Measurements from ENCODE around the gene RPS16. TPM values are rescaled to one million over a fixed set of nuclear protein-coding genes. Genes with fewer than 3 reads are reported as not detected.

Gene RPS16
- total RNA-seq, 6 experiments from 2014 or later, result 1,647 to 2,008 (median 1,885) TPM

DNA sequence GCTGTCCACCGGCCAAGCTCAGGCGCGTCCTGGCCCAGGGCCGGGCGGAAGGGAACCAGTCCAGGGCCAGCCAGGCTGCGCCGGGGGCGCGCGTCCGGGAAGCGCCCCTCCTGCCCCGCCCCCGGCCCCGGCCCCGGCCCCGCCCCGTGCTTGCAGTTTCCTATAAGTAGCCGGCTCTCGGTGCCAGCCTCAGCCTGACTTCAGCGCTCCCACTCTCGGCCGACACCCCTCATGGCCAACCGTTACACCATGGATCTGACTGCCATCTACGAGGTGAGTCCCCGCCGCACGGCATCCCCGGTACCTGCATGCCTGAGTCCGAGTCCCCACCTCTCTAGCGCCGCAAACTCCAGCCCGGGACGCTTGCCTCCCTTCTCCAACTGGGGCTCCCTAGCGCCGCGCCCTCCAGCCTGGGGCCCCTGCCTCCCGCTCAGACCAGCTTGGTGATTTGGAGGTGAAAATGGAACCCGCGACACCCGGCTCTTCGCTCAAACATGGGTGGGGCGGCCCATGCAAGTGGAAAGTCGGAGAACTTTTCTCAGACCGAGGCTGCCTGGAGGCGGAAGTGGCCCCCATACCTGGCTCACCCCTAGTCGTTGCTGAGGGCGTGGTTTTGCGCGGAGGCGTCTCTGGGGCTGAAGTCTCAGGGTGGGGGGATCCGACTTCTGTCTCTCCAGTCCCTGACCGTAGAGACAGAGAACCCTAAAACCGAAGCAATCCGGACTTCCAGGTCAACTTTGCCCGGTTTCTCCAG lies 28.9 kb downstream of the RPS16 start, which contains the start of gene ZFP36:
ZFP36 (plus strand) TSS at position 192 of the 754 bp plus-strand sequence; CDS start at position 250, 58 bp downstream.
- Mint-ChIP-seq H3K27ac (peak within 1 kb of the TSS; percentile 91), H3K9me3 (peaks cover 19% of the 10 kb centered on the region), H3K4me1 (ENCODE audit: low read depth) (peaks cover 57% of the 10 kb centered on the region), H3K4me3 (peak within 1 kb of the TSS; percentile 92), H3K36me3 (ENCODE audit: low read depth) (peaks cover 21% of the 10 kb centered on the region), H3K27me3 (ENCODE audit: insufficient read depth) (peaks cover 49% of the 10 kb centered on the region)
- DNase-seq, result peak; percentile 92
- TF ChIP-seq CTCF (IDR thresholded peaks at IDR 0.05), result no peak

DNA sequence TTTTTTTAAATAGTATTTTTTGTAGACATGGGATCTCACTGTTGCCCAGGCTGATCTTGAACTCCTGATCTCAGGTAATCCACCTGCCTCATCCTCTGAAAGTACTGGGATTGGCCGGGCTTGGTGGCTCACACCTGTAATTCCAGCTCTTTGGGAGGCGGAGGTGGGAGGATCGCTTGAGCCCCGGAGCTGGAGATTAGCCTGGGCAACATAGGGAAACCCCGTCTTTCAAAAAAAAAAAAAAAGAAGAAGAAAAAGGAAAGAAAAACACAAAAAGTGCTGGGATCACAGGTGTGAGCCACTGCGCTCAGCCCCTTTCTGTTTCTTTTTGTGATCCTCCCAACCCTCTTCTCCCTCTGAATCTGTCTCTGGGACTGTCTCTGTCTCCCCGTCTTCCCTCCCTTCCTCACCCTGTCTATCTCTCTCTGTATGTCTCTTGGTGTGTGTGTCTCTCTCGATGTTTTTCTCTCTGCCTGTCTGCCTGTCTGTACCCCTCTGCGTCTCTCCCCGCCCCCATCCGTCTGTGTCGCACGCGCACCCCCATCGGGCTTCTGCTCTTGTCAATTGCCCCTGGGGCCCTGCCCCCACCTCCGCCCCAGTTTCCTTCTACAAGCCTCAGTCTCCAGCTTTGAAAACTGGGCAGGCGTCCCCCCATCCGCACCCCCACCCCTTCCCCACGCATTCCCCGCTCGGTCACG lies 29.6 kb downstream of the RPS16 start:
- peak overlapping the region; percentile 92 for H3K4me3 Mint-ChIP-seq
- peak overlapping the region; percentile 91 for H3K27ac Mint-ChIP-seq
- H3K9me3 Mint-ChIP-seq, result peaks cover 12% of the 10 kb centered on the region
- no peak for TF ChIP-seq CTCF (IDR thresholded peaks at IDR 0.05)
- DNase-seq, result no peak
- H3K36me3 Mint-ChIP-seq (ENCODE audit: low read depth), result peaks cover 21% of the 10 kb centered on the region
- H3K27me3 Mint-ChIP-seq (ENCODE audit: insufficient read depth), result peaks cover 43% of the 10 kb centered on the region
- H3K4me1 Mint-ChIP-seq (ENCODE audit: low read depth), result peaks cover 57% of the 10 kb centered on the region

GRCh38 chr19:39405261-39405957 lies 30.3 kb downstream of the RPS16 start:
- Mint-ChIP-seq H3K36me3 (ENCODE audit: low read depth) (peaks cover 21% of the 10 kb centered on the region), H3K9me3 (peaks cover 6% of the 10 kb centered on the region), H3K4me3 (peak overlapping the region; percentile 92; the same call in 1 of the 2 replicates), H3K27ac (peak overlapping the region; percentile 99), H3K4me1 (ENCODE audit: low read depth) (peaks cover 55% of the 10 kb centered on the region), H3K27me3 (ENCODE audit: insufficient read depth) (peaks cover 38% of the 10 kb centered on the region)
- DNase-seq, result no peak
- no peak for TF ChIP-seq CTCF (IDR thresholded peaks at IDR 0.05)

DNA sequence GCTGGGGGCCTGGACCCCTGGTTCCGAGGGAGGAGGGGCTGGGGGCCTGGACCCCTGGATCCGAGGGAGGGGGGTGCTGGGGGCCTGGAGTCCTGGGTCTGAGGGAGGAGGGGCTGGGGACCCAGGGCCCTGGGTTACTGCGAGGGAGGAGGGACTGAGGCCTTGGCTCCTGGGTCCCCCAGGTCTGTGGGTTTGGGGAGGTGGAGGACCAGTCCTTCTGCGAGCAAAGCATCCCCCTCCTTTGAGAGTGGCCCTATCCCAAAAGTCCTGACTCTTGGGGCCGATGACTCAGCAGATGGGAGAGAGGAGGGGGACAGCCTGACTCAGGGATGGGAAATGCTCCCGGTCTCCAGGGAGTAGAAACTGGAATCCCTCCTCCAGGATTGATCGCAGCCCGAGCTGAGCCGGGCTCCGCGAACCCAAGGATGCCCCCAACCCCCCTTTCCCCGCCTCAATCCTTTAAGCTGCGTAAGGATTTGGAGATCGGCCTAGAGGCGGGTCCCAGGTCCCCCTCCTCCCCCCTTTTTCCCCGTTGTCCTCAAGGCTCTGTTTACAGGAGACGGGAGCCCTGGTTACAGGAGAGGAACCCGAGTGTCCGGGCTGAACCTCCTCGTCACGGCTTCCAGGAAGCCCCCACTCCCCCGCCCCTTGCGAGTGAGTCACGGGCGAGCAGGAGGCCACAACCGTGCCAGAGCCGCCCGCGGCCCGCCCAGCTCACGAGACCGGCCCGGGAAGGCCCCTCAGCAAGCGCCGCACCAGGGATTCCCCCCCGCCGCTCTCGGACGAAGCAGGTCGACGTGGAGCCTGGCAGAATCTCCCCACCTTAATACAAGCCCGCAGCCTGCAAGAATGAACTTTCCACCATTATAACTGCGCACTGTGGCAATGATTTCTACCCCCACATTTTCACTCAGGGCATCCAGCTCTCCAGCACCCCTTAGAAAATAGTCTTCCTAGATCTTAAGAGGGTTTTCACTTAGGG lies 32.1 kb downstream of the RPS16 start:
- peaks cover 57% of the 10 kb centered on the region for H3K4me1 Mint-ChIP-seq (ENCODE audit: low read depth)
- peak; percentile 99 for DNase-seq
- peaks cover 24% of the 10 kb centered on the region for H3K36me3 Mint-ChIP-seq (ENCODE audit: low read depth)
- H3K27me3 Mint-ChIP-seq (ENCODE audit: insufficient read depth), result peaks cover 26% of the 10 kb centered on the region
- no peak for TF ChIP-seq CTCF (IDR thresholded peaks at IDR 0.05)
- H3K27ac Mint-ChIP-seq, result peak overlapping the region; percentile 99
- H3K4me3 Mint-ChIP-seq, result peak overlapping the region; percentile 85
- H3K9me3 Mint-ChIP-seq, result peaks cover 6% of the 10 kb centered on the region; the same call in 1 of the 2 replicates

Data from HFFc6 (cell line).